ENCODE measurements around the gene MBD3L5. TPM values are rescaled to one million over a fixed set of nuclear protein-coding genes. Genes with fewer than 3 reads are reported as not detected.
"Not testable (repeated sequence)": the region's sequence is repeated elsewhere in the genome, so short reads cannot be mapped to it uniquely, and the experiment has no call there.

The MBD3L5 gene
- total and polyA plus RNA-seq, 4 donors, result not detected

GRCh38 chr19:7063764-7064418 lies 33.5 kb downstream of the MBD3L5 start:
- H3K9me3 ChIP-seq (ENCODE audit: control insufficient read depth in 4 of 4, low read length in 3 of 4), result no peaks in the 10 kb centered on the region
- H3K27me3 ChIP-seq (ENCODE audit: control insufficient read depth in 4 of 4, insufficient read depth in 4 of 4, low read length in 3 of 4), result no peaks in the 10 kb centered on the region
- no peak for TF ChIP-seq REST (IDR thresholded peaks at IDR 0.05)
- no peak overlapping the region for H3K4me3 ChIP-seq (ENCODE audit: low read depth in 1 of 3, low read length in 3 of 3)
- no peak for DNase-seq (ENCODE audit: low spot score)
- H3K36me3 ChIP-seq (ENCODE audit: control insufficient read depth in 4 of 4, insufficient read depth in 3 of 4, low read depth in 1 of 4, low read length in 3 of 4), result no peaks in the 10 kb centered on the region
- no peak overlapping the region for H3K27ac ChIP-seq (ENCODE audit: low read depth in 1 of 2, low read length in 2 of 2)
- no peaks in the 10 kb centered on the region for H3K4me1 ChIP-seq (ENCODE audit: control insufficient read depth in 4 of 4, insufficient read depth in 4 of 4, low read length in 3 of 4)
- WGBS, result 89% methylated on average over 9 of the region's 9 CpGs
- H3K9ac ChIP-seq (ENCODE audit: low read depth in 1 of 2, low read length in 2 of 2), result no peak overlapping the region

DNA sequence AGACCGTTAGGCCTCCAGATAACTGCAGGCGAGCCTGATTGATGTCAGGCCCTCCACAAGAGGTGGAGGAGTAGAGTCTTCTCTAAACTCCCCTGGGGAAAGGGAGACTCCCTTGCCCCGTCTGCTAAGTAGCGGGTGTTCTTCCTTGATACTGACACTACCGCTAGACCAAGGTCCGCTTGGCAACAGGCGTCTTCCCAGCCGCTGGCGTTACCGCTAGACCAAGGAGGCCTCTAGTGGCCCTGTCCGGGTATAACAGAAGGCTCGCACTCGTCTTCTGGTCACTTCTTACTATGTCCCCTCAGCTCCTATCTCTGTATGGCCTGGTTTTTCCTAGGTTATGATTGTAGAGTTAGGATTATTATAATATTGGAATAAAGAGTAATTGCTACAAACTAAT lies 36.7 kb downstream of the MBD3L5 start:
- not testable (repeated sequence) for H3K4me3 ChIP-seq (ENCODE audit: low read depth in 1 of 3, low read length in 3 of 3); H3K9ac ChIP-seq (ENCODE audit: low read depth in 1 of 2, low read length in 2 of 2); H3K27me3 ChIP-seq (ENCODE audit: control insufficient read depth in 4 of 4, insufficient read depth in 4 of 4, low read length in 3 of 4); H3K27ac ChIP-seq (ENCODE audit: low read depth in 1 of 2, low read length in 2 of 2); DNase-seq (ENCODE audit: low spot score); H3K4me1 ChIP-seq (ENCODE audit: control insufficient read depth in 4 of 4, insufficient read depth in 4 of 4, low read length in 3 of 4); H3K36me3 ChIP-seq (ENCODE audit: control insufficient read depth in 4 of 4, insufficient read depth in 3 of 4, low read depth in 1 of 4, low read length in 3 of 4); H3K9me3 ChIP-seq (ENCODE audit: control insufficient read depth in 4 of 4, low read length in 3 of 4)
- WGBS, result 50% methylated on average over 13 of the region's 13 CpGs
- TF ChIP-seq RAD21 (IDR thresholded peaks at IDR 0.05), result peak in 1 of 2 donors; percentile 21
- peak; percentile 16 for TF ChIP-seq CTCF (IDR thresholded peaks at IDR 0.05; ENCODE audit: low read depth, low read length, missing input control)

DNA sequence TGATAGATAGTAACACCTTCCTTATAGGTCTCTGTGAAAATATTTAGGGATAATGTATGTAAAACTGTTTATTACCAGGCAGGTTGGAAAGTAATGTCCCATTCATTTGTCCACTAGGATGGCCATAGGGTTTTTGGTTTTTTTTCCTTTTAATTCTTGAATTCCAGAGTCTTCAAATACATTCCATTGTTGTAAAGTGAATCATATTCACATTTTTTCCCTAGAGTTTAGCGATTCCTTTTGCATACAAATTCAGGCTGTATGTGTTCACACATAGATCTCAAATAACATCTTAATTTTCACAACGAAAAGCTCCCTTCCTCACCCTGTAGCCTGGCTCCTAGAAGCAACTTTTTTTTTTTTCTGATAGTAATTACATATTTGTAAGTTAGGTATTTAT lies 37.3 kb downstream of the MBD3L5 start:
- 83% methylated on average over 2 of the region's 2 CpGs for WGBS
- DNase-seq (ENCODE audit: low spot score), result no peak

More for the DNA sequence above, 37.3 kb downstream of the MBD3L5 start:
- H3K36me3 ChIP-seq (ENCODE audit: control insufficient read depth in 4 of 4, insufficient read depth in 3 of 4, low read depth in 1 of 4, low read length in 3 of 4), result peaks cover 6 to 12% (median 8%) of the 10 kb centered on the region in 4 donors
- no peak overlapping the region for H3K27ac ChIP-seq (ENCODE audit: low read depth in 1 of 2, low read length in 2 of 2)
- H3K4me1 ChIP-seq (ENCODE audit: control insufficient read depth in 4 of 4, insufficient read depth in 4 of 4, low read length in 3 of 4), result peaks cover 4 to 9% (median 8%) of the 10 kb centered on the region in 4 donors
- H3K9me3 ChIP-seq (ENCODE audit: control insufficient read depth in 4 of 4, low read length in 3 of 4), result peaks cover 0 to 4% (median under 1%) of the 10 kb centered on the region in 4 donors
- TF ChIP-seq REST (IDR thresholded peaks at IDR 0.05), result no peak
- TF ChIP-seq YY1 (IDR thresholded peaks at IDR 0.05), result no peak
- no peak for TF ChIP-seq FOXA2 (IDR thresholded peaks at IDR 0.05)
- TF ChIP-seq JUND (IDR thresholded peaks at IDR 0.05), result no peak
- TF ChIP-seq ZBTB33 (IDR thresholded peaks at IDR 0.05), result no peak
- TF ChIP-seq HNF4G (IDR thresholded peaks at IDR 0.05), result no peak
- H3K27me3 ChIP-seq (ENCODE audit: control insufficient read depth in 4 of 4, insufficient read depth in 4 of 4, low read length in 3 of 4), result no peaks in the 10 kb centered on the region
- H3K4me3 ChIP-seq (ENCODE audit: low read depth in 1 of 3, low read length in 3 of 3), result no peak overlapping the region
- H3K9ac ChIP-seq (ENCODE audit: low read depth in 1 of 2, low read length in 2 of 2), result no peak overlapping the region
